ENCODE results near the gene ISCA1.

ISCA1 gene

DNA sequence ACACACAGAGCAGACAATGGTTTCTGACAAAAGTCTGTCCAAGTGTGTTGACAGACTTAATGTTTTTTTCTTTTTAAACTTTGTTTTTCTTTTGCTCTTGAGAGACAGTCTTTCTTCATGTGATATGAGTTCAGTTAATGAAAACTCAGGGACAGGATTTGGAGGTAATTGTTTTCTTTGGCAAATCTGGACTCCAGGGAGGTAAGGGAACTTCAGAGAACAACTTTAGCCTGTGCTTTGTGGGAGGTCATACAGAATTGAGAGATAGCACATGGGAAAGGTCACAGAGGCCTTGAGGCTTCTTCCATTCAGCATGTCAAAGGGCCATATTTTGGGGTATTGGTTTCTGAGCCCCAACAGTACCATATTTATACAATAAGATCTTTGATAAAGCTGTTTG lies 32.2 kb downstream of the ISCA1 start:
- TF ChIP-seq, protein P1, sequence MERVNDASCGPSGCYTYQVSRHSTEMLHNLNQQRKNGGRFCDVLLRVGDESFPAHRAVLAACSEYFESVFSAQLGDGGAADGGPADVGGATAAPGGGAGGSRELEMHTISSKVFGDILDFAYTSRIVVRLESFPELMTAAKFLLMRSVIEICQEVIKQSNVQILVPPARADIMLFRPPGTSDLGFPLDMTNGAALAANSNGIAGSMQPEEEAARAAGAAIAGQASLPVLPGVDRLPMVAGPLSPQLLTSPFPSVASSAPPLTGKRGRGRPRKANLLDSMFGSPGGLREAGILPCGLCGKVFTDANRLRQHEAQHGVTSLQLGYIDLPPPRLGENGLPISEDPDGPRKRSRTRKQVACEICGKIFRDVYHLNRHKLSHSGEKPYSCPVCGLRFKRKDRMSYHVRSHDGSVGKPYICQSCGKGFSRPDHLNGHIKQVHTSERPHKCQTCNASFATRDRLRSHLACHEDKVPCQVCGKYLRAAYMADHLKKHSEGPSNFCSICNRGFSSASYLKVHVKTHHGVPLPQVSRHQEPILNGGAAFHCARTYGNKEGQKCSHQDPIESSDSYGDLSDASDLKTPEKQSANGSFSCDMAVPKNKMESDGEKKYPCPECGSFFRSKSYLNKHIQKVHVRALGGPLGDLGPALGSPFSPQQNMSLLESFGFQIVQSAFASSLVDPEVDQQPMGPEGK (CRISPR knock-in tag; IDR thresholded peaks at IDR 0.05; ENCODE audit: borderline replicate concordance) = no peak
- no peak for TF ChIP-seq CSDC2 (CRISPR knock-in tag; IDR thresholded peaks at IDR 0.05)
- TF ChIP-seq, protein P2, sequence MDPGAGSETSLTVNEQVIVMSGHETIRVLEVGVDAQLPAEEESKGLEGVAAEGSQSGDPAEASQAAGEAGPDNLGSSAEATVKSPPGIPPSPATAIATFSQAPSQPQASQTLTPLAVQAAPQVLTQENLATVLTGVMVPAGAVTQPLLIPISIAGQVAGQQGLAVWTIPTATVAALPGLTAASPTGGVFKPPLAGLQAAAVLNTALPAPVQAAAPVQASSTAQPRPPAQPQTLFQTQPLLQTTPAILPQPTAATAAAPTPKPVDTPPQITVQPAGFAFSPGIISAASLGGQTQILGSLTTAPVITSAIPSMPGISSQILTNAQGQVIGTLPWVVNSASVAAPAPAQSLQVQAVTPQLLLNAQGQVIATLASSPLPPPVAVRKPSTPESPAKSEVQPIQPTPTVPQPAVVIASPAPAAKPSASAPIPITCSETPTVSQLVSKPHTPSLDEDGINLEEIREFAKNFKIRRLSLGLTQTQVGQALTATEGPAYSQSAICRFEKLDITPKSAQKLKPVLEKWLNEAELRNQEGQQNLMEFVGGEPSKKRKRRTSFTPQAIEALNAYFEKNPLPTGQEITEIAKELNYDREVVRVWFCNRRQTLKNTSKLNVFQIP (CRISPR knock-in tag; IDR thresholded peaks at IDR 0.05; ENCODE audit: borderline replicate concordance, low read depth) = no peak
- TF ChIP-seq, protein P3, sequence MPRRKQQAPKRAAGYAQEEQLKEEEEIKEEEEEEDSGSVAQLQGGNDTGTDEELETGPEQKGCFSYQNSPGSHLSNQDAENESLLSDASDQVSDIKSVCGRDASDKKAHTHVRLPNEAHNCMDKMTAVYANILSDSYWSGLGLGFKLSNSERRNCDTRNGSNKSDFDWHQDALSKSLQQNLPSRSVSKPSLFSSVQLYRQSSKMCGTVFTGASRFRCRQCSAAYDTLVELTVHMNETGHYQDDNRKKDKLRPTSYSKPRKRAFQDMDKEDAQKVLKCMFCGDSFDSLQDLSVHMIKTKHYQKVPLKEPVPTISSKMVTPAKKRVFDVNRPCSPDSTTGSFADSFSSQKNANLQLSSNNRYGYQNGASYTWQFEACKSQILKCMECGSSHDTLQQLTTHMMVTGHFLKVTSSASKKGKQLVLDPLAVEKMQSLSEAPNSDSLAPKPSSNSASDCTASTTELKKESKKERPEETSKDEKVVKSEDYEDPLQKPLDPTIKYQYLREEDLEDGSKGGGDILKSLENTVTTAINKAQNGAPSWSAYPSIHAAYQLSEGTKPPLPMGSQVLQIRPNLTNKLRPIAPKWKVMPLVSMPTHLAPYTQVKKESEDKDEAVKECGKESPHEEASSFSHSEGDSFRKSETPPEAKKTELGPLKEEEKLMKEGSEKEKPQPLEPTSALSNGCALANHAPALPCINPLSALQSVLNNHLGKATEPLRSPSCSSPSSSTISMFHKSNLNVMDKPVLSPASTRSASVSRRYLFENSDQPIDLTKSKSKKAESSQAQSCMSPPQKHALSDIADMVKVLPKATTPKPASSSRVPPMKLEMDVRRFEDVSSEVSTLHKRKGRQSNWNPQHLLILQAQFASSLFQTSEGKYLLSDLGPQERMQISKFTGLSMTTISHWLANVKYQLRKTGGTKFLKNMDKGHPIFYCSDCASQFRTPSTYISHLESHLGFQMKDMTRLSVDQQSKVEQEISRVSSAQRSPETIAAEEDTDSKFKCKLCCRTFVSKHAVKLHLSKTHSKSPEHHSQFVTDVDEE (CRISPR knock-in tag; IDR thresholded peaks at IDR 0.05) = no peak
- no peak for TF ChIP-seq ARNTL (CRISPR knock-in tag; IDR thresholded peaks at IDR 0.05; ENCODE audit: borderline replicate concordance, low read depth)
- no peak for TF ChIP-seq TOX (CRISPR knock-in tag; IDR thresholded peaks at IDR 0.05; ENCODE audit: borderline replicate concordance)
- no peak for TF ChIP-seq OSR1 (CRISPR knock-in tag; IDR thresholded peaks at IDR 0.05)
- TF ChIP-seq BACH2 (CRISPR knock-in tag; IDR thresholded peaks at IDR 0.05; ENCODE audit: borderline replicate concordance) = no peak
- no peak for TF ChIP-seq PPARA (CRISPR knock-in tag; IDR thresholded peaks at IDR 0.05; ENCODE audit: borderline replicate concordance)
- no peak for TF ChIP-seq ESRRG (CRISPR knock-in tag; IDR thresholded peaks at IDR 0.05)
- TF ChIP-seq TCF4 (CRISPR knock-in tag; IDR thresholded peaks at IDR 0.05; ENCODE audit: borderline replicate concordance) = no peak

DNA sequence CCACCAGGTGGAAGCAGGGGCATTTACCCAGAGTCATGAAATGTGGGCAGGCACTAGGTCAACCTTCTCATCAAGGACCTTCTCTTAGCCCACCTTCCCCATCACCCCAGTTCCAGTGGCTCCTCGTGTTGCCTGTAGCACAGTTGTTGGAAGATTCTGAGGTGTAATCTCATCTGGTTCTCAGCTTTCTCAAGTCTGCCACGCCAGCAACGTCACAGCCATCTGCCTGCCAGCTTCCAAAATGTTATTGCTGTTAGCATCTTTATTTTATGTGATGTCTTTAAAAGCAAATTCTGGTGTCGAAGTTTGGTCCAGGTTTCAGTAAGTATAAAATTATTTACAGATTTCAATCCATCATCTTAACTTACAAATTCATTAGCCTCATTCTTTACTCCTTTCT lies 33.6 kb downstream of the ISCA1 start:
- no peak for ATAC-seq
- TF ChIP-seq, protein P3 (CRISPR knock-in tag; IDR thresholded peaks at IDR 0.05) = no peak

More for the DNA sequence above, 32.2 kb downstream of the ISCA1 start:
- ATAC-seq = no peak

DNA sequence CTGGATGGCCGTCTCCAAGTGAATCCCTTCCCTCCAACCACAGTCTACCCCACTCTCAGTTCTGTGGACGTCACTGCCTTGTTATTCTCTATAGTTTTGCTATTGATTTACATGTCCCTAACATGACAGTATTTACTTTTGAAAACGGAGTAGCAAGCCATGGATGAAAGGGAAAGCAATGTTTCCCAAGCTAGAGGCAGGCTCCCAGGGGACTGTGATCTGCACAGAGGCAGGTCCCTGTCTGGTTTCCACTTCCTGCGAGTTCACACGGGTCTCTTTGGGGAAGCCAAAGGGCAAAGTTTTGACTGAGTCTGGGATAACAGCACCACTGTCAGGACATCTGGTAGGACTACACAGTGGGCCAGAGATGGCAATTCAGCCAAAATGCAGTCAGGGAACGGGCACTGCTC lies 35.6 kb downstream of the ISCA1 start:
- TF ChIP-seq, protein P1 (CRISPR knock-in tag; IDR thresholded peaks at IDR 0.05; ENCODE audit: borderline replicate concordance) = no peak
- TF ChIP-seq, protein P3 (CRISPR knock-in tag; IDR thresholded peaks at IDR 0.05) = no peak
- TF ChIP-seq TOX (CRISPR knock-in tag; IDR thresholded peaks at IDR 0.05; ENCODE audit: borderline replicate concordance) (no peak), ZNF8 (CRISPR knock-in tag; IDR thresholded peaks at IDR 0.05) (no peak), TCF4 (CRISPR knock-in tag; IDR thresholded peaks at IDR 0.05; ENCODE audit: borderline replicate concordance) (no peak)
- no peak for ATAC-seq

Measured in SK-N-SH treated with all-trans-retinoic acid at 6 μM for 48 hours (cell line).